GM23338 (cell line): Measurements from ENCODE around the gene UBXN11. TPM values are rescaled to one million over a fixed set of nuclear protein-coding genes. Genes with fewer than 3 reads are reported as not detected.

Experiments used
- ATAC-seq: fragments of 200-7000 bp; cut with Tn5 transposase; 3 replicates; pipeline ENCODE4 v1.9.1; 2020
- DNase-seq: peaks from one replicate; pipeline ENCODE4 v3.0.0-alpha.2; 2015; ENCODE audit warnings: low spot score
- H2AFZ ChIP-seq: fragments of 200-600 bp; sonication (generic); 2 replicates; pipeline ENCODE4 v1.8.0; 2016; ENCODE audit warnings: antibody characterized with exemption, mild to moderate bottlenecking, moderate library complexity
- H3F3A ChIP-seq: fragments of 200-600 bp; sonication (generic); replicated peaks from 2 replicates; pipeline ENCODE4 v1.8.0; 2017; ENCODE audit warnings: antibody characterized with exemption, mixed run types, low read depth
- H3K27ac ChIP-seq: fragments of 200-600 bp; sonication (generic); 2 replicates; pipeline ENCODE4 v1.6.1; 2016; ENCODE audit warnings: low read depth
- H3K27me3 ChIP-seq: fragments of 200-600 bp; sonication (generic); 2 replicates; pipeline ENCODE4 v1.8.0; 2016; ENCODE audit warnings: mild to moderate bottlenecking, mixed run types, moderate library complexity; ENCODE audit not compliant: insufficient read depth
- H3K36me3 ChIP-seq: fragments of 200-600 bp; sonication (generic); 2 replicates; pipeline ENCODE4 v1.8.0; 2016; ENCODE audit warnings: mild to moderate bottlenecking; ENCODE audit not compliant: insufficient read depth
- H3K4me1 ChIP-seq: fragments of 200-600 bp; sonication (generic); 2 replicates; pipeline ENCODE4 v1.8.0; 2016; ENCODE audit warnings: mild to moderate bottlenecking, moderate library complexity; ENCODE audit not compliant: insufficient read depth
- H3K4me2 ChIP-seq: fragments of 200-600 bp; sonication (generic); 2 replicates; pipeline ENCODE4 v1.7.1; 2017; ENCODE audit warnings: mixed run types
- H3K4me3 ChIP-seq: fragments of 200-600 bp; sonication (generic); 2 replicates; pipeline ENCODE4 v1.6.1; 2016; ENCODE audit warnings: mixed run types
- H3K79me2 ChIP-seq: fragments of 200-600 bp; sonication (generic); replicated peaks from 2 replicates; pipeline ENCODE4 v1.8.0; 2017; ENCODE audit warnings: mild to moderate bottlenecking; ENCODE audit not compliant: insufficient read depth
- H3K9me2 ChIP-seq: fragments of 200-600 bp; sonication (generic); 2 replicates; pipeline ENCODE4 v1.8.0; 2017; ENCODE audit not compliant: insufficient read depth
- H4K20me1 ChIP-seq: fragments of 200-600 bp; sonication (generic); replicated peaks from 2 replicates; pipeline ENCODE4 v1.8.0; 2017; ENCODE audit warnings: mild to moderate bottlenecking; ENCODE audit not compliant: insufficient read depth
- H3K27ac Mint-ChIP-seq: 2 replicates; pipeline ENCODE4 v1.8.0; 2020; ENCODE audit warnings: inconsistent platforms, mild to moderate bottlenecking, moderate library complexity, mixed read lengths
- H3K27me3 Mint-ChIP-seq: 3 replicates; pipeline ENCODE4 v1.8.0; 2022; ENCODE audit warnings: low read depth, mild to moderate bottlenecking, moderate library complexity, mixed read lengths, inconsistent platforms; ENCODE audit not compliant: insufficient read depth, poor library complexity
- H3K36me3 Mint-ChIP-seq: 3 replicates; pipeline ENCODE4 v1.8.0; 2021; ENCODE audit warnings: low read depth, mild to moderate bottlenecking, inconsistent platforms, moderate library complexity, mixed read lengths
- H3K4me1 Mint-ChIP-seq: 3 replicates; pipeline ENCODE4 v1.8.0; 2020; ENCODE audit warnings: mild to moderate bottlenecking, inconsistent platforms, mixed read lengths
- H3K4me3 Mint-ChIP-seq: 3 replicates; pipeline ENCODE4 v1.8.0; 2021; ENCODE audit warnings: moderate library complexity, mild to moderate bottlenecking, inconsistent platforms, mixed read lengths
- H3K9me3 Mint-ChIP-seq: 3 replicates; pipeline ENCODE4 v1.8.0; 2020; ENCODE audit warnings: moderate library complexity, mild to moderate bottlenecking, inconsistent platforms, mixed read lengths
- EZH2 ChIP-seq: fragments of 200-600 bp; sonication (generic); IDR thresholded peaks from one replicate; pipeline ENCODE4 v1.8.0; 2017; ENCODE audit warnings: antibody characterized with exemption, mild to moderate bottlenecking, low read depth; ENCODE audit not compliant: unreplicated experiment
- EZH2phosphoT487 ChIP-seq: fragments of 200-600 bp; sonication (generic); IDR thresholded peaks from one replicate; pipeline ENCODE4 v1.8.1; 2018; ENCODE audit warnings: antibody characterized with exemption; ENCODE audit not compliant: unreplicated experiment
- JUNB ChIP-seq: IDR thresholded peaks from one replicate; pipeline ENCODE4 v1.6.1; 2016; ENCODE audit warnings: antibody characterized with exemption; ENCODE audit not compliant: unreplicated experiment
- NANOG ChIP-seq: IDR thresholded peaks from 2 replicates; pipeline ENCODE4 v1.6.1; 2016; ENCODE audit warnings: antibody characterized with exemption, borderline replicate concordance
- POLR2AphosphoS5 ChIP-seq: IDR thresholded peaks from 2 replicates; pipeline ENCODE4 v1.6.1; 2016; ENCODE audit warnings: antibody characterized with exemption, low read depth
- STAT1 ChIP-seq: IDR thresholded peaks from one replicate; pipeline ENCODE4 v1.6.1; 2016; ENCODE audit warnings: antibody characterized with exemption; ENCODE audit not compliant: unreplicated experiment
- ZNF114 ChIP-seq: fragments of 250-450 bp; sonication (Bioruptor Pico); IDR thresholded peaks from 2 replicates; pipeline ENCODE4 v1.5.0; 2020; ENCODE audit warnings: mild to moderate bottlenecking, moderate library complexity
- ZNF331 ChIP-seq: fragments of 250-450 bp; sonication (Bioruptor Pico); IDR thresholded peaks from 2 replicates; pipeline ENCODE4 v1.5.0; 2020; ENCODE audit warnings: low read depth, mild to moderate bottlenecking, moderate library complexity
- polyA plus RNA-seq: library from polyadenylated mRNA; unstranded; fragments of >200 nt; fragmentation: Nextera tagmentation; extraction: Ambion mirVana; gene quantifications from 2 replicates; pipeline ENCODE4 v1.2.1, GENCODE V29; 2016
- total RNA-seq: library from RNA; depleted of rRNA; stranded (reverse); fragments of >200 nt; shearing (Covaris generic); gene quantifications from 2 replicates; pipeline ENCODE4 v1.2.3, GENCODE V29; 2014
- TF ChIP-seq, protein P1 (sequence below): fragments of 250-450 bp; sonication (Bioruptor Pico); IDR thresholded peaks from 2 replicates; pipeline ENCODE4 v1.5.0; 2020; ENCODE audit warnings: mild to moderate bottlenecking, moderate library complexity
- TF ChIP-seq, protein P2 (sequence below): IDR thresholded peaks from 2 replicates; pipeline ENCODE4 v1.6.1; 2016; ENCODE audit warnings: antibody characterized with exemption
- TF ChIP-seq, protein P3 (sequence below), 2 experiments: fragments of 200-600 bp in 1 of 2; sonication (generic) in 1 of 2; conservative IDR thresholded peaks; 2 replicates each; pipeline versions ENCODE4 v1.5.1 to v1.6.1; 2016 to 2017; ENCODE audit warnings: antibody characterized with exemption in 2 of 2, low read depth in 2 of 2, mild to moderate bottlenecking in 2 of 2, moderate library complexity in 1 of 2
- TF ChIP-seq, protein P4 (sequence below): IDR thresholded peaks from one replicate; pipeline ENCODE4 v1.6.1; 2018; ENCODE audit warnings: antibody characterized with exemption; ENCODE audit not compliant: unreplicated experiment

The UBXN11 gene
- total and polyA plus RNA-seq, 2 experiments from 2014 or later, result 8.0 to 8.3 TPM

DNA sequence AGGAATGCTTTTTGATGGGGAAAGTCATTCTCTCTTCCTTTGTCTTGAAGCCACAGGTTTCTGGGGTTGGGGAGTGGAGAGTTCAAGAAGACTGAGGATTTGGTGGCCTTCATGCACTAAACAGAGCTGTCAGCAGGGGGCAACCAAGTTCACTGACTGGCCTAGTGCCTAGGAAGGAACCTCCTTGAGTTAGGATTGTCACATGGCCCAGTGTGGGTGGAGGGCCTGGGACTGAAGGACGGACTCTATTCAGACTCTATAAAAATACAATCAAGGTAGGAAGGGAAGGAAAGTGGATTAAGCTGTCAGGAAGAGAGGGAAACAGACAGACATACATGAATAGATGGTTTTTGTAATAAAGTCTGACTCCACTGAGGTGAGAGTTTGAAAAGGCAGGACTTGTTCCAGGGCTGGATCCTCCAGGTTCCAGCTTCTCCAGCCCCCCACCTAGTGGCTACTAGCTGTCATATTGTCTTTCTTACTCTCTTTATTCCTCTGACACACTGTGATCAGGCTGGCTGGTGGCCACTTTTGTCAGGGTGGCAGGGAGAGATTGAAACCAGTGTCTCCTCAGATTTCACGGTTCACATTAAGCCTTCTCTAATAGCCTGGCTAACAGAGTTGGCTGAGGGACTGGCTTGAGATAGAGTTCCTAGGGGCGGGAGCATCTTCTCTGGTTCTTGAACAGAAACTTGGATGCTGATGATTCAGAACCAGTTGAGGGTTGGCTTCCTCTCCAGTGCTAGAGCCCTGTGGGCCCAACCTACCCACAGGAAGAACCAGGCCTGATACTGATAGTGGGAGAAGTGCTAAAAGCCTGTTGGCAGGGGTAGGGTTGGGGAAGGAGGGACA is 30.6 kb downstream of the UBXN11 start:
- Mint-ChIP-seq H3K36me3 (peaks cover 73% of the 10 kb centered on the region), H3K9me3 (no peaks in the 10 kb centered on the region), H3K4me3 (no peak overlapping the region; the same call in 2 of the 3 replicates), H3K27me3 (peaks cover 14% of the 10 kb centered on the region), H3K27ac (peak overlapping the region; percentile 29), H3K4me1 (peaks cover 27% of the 10 kb centered on the region)
- peaks cover under 1% of the 10 kb centered on the region; the same call in 1 of the 2 replicates for H4K20me1 ChIP-seq
- ATAC-seq (peak; percentile 53), DNase-seq (peak; percentile 96)
- no peaks in the 10 kb centered on the region for H3K79me2 ChIP-seq
- H3K4me3 ChIP-seq, result no peak overlapping the region
- H3K9me2 ChIP-seq, result no peaks in the 10 kb centered on the region
- peaks cover 34% of the 10 kb centered on the region for H3K36me3 ChIP-seq
- TF ChIP-seq, protein P1, sequence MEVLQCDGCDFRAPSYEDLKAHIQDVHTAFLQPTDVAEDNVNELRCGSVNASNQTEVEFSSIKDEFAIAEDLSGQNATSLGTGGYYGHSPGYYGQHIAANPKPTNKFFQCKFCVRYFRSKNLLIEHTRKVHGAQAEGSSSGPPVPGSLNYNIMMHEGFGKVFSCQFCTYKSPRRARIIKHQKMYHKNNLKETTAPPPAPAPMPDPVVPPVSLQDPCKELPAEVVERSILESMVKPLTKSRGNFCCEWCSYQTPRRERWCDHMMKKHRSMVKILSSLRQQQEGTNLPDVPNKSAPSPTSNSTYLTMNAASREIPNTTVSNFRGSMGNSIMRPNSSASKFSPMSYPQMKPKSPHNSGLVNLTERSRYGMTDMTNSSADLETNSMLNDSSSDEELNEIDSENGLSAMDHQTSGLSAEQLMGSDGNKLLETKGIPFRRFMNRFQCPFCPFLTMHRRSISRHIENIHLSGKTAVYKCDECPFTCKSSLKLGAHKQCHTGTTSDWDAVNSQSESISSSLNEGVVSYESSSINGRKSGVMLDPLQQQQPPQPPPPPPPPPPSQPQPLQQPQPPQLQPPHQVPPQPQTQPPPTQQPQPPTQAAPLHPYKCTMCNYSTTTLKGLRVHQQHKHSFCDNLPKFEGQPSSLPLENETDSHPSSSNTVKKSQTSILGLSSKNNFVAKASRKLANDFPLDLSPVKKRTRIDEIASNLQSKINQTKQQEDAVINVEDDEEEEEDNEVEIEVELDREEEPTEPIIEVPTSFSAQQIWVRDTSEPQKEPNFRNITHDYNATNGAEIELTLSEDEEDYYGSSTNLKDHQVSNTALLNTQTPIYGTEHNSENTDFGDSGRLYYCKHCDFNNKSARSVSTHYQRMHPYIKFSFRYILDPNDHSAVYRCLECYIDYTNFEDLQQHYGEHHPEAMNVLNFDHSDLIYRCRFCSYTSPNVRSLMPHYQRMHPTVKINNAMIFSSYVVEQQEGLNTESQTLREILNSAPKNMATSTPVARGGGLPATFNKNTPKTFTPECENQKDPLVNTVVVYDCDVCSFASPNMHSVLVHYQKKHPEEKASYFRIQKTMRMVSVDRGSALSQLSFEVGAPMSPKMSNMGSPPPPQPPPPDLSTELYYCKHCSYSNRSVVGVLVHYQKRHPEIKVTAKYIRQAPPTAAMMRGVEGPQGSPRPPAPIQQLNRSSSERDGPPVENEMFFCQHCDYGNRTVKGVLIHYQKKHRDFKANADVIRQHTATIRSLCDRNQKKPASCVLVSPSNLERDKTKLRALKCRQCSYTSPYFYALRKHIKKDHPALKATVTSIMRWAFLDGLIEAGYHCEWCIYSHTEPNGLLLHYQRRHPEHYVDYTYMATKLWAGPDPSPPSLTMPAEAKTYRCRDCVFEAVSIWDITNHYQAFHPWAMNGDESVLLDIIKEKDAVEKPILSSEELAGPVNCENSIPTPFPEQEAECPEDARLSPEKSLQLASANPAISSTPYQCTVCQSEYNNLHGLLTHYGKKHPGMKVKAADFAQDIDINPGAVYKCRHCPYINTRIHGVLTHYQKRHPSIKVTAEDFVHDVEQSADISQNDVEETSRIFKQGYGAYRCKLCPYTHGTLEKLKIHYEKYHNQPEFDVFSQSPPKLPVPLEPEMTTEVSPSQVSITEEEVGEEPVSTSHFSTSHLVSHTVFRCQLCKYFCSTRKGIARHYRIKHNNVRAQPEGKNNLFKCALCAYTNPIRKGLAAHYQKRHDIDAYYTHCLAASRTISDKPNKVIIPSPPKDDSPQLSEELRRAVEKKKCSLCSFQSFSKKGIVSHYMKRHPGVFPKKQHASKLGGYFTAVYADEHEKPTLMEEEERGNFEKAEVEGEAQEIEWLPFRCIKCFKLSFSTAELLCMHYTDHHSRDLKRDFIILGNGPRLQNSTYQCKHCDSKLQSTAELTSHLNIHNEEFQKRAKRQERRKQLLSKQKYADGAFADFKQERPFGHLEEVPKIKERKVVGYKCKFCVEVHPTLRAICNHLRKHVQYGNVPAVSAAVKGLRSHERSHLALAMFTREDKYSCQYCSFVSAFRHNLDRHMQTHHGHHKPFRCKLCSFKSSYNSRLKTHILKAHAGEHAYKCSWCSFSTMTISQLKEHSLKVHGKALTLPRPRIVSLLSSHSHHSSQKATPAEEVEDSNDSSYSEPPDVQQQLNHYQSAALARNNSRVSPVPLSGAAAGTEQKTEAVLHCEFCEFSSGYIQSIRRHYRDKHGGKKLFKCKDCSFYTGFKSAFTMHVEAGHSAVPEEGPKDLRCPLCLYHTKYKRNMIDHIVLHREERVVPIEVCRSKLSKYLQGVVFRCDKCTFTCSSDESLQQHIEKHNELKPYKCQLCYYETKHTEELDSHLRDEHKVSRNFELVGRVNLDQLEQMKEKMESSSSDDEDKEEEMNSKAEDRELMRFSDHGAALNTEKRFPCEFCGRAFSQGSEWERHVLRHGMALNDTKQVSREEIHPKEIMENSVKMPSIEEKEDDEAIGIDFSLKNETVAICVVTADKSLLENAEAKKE, result 0 out of 2 replicates have a peak, but pooled peaks have one; percentile 35
- TF ChIP-seq, protein P2, sequence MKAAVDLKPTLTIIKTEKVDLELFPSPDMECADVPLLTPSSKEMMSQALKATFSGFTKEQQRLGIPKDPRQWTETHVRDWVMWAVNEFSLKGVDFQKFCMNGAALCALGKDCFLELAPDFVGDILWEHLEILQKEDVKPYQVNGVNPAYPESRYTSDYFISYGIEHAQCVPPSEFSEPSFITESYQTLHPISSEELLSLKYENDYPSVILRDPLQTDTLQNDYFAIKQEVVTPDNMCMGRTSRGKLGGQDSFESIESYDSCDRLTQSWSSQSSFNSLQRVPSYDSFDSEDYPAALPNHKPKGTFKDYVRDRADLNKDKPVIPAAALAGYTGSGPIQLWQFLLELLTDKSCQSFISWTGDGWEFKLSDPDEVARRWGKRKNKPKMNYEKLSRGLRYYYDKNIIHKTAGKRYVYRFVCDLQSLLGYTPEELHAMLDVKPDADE, result no peak
- no peak for TF ChIP-seq EZH2phosphoT487
- TF ChIP-seq, protein P3, sequence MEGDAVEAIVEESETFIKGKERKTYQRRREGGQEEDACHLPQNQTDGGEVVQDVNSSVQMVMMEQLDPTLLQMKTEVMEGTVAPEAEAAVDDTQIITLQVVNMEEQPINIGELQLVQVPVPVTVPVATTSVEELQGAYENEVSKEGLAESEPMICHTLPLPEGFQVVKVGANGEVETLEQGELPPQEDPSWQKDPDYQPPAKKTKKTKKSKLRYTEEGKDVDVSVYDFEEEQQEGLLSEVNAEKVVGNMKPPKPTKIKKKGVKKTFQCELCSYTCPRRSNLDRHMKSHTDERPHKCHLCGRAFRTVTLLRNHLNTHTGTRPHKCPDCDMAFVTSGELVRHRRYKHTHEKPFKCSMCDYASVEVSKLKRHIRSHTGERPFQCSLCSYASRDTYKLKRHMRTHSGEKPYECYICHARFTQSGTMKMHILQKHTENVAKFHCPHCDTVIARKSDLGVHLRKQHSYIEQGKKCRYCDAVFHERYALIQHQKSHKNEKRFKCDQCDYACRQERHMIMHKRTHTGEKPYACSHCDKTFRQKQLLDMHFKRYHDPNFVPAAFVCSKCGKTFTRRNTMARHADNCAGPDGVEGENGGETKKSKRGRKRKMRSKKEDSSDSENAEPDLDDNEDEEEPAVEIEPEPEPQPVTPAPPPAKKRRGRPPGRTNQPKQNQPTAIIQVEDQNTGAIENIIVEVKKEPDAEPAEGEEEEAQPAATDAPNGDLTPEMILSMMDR (conservative IDR thresholded peaks at IDR 0.05; ENCODE audit: low read depth in 2 of 2), result peak; percentile 81 to 89
- TF ChIP-seq POLR2AphosphoS5, result no peak
- TF ChIP-seq NANOG, result no peak
- TF ChIP-seq, protein P4, sequence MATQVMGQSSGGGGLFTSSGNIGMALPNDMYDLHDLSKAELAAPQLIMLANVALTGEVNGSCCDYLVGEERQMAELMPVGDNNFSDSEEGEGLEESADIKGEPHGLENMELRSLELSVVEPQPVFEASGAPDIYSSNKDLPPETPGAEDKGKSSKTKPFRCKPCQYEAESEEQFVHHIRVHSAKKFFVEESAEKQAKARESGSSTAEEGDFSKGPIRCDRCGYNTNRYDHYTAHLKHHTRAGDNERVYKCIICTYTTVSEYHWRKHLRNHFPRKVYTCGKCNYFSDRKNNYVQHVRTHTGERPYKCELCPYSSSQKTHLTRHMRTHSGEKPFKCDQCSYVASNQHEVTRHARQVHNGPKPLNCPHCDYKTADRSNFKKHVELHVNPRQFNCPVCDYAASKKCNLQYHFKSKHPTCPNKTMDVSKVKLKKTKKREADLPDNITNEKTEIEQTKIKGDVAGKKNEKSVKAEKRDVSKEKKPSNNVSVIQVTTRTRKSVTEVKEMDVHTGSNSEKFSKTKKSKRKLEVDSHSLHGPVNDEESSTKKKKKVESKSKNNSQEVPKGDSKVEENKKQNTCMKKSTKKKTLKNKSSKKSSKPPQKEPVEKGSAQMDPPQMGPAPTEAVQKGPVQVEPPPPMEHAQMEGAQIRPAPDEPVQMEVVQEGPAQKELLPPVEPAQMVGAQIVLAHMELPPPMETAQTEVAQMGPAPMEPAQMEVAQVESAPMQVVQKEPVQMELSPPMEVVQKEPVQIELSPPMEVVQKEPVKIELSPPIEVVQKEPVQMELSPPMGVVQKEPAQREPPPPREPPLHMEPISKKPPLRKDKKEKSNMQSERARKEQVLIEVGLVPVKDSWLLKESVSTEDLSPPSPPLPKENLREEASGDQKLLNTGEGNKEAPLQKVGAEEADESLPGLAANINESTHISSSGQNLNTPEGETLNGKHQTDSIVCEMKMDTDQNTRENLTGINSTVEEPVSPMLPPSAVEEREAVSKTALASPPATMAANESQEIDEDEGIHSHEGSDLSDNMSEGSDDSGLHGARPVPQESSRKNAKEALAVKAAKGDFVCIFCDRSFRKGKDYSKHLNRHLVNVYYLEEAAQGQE, result no peak
- TF ChIP-seq ZNF114 (CRISPR knock-in tag), result no peak
- TF ChIP-seq EZH2, result no peak
- TF ChIP-seq ZNF331 (CRISPR knock-in tag), result no peak
- no peak for TF ChIP-seq JUNB
- no peak for TF ChIP-seq STAT1
- H3K27ac ChIP-seq, result 0 out of 2 replicates have a peak overlapping the region, but pooled peaks have one; percentile 77
- H3F3A ChIP-seq, result peaks cover 23% of the 10 kb centered on the region
- no peaks in the 10 kb centered on the region for H3K27me3 ChIP-seq
- H3K4me1 ChIP-seq, result no peaks in the 10 kb centered on the region; the same call in 1 of the 2 replicates
- H3K4me2 ChIP-seq, result no peak overlapping the region
- no peak overlapping the region for H2AFZ ChIP-seq
